Retinal pigment epithelial cell (primary cell): ENCODE data around the gene LRRC56.

Experiments used
- DNase-seq: peaks from one replicate; pipeline ENCODE4 v3.0.0-alpha.2; 2010; ENCODE audit warnings: low read depth
- H3K4me3 ChIP-seq: 2 replicates; pipeline ENCODE4 v1.5.1; 2011; ENCODE audit warnings: mild to moderate bottlenecking, low read length, control low read depth, moderate library complexity
- TF ChIP-seq, protein P1 (sequence below): conservative IDR thresholded peaks from 2 replicates; pipeline ENCODE4 v1.5.1; 2011; ENCODE audit warnings: low read depth, low read length, control low read depth, inconsistent platforms

Gene LRRC56

DNA sequence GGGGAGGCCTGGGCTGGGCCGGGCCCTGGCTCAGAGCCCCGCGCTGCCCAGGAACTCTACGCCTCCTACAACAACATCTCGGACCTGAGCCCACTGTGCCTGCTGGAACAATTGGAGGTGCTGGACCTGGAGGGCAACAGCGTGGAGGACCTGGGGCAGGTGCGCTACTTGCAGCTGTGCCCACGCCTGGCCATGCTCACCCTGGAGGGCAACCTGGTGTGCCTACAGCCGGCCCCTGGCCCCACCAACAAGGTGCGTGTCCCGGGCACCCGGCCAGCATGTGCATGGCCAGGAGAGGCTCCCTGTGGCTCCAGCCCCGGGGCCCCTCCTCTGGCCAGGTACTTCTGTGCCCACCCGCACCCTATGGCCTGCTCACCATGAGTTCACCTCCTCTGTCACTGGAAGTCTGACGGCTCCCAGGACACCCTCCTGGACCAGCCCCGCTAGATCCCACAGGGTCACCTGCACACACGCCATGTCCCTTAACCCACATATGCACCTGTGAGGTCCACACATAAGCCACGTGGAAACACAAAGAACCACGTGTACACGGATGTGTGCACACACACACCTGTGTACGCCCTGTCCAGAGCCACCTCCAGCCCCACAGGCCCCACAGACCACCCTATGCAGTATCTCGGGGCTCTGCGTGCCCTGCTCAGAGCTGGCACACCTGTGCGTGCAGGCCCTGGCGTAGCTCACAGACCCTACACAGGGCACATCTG lies 12.9 kb downstream of the LRRC56 start:
- no peak for DNase-seq
- TF ChIP-seq, protein P1, sequence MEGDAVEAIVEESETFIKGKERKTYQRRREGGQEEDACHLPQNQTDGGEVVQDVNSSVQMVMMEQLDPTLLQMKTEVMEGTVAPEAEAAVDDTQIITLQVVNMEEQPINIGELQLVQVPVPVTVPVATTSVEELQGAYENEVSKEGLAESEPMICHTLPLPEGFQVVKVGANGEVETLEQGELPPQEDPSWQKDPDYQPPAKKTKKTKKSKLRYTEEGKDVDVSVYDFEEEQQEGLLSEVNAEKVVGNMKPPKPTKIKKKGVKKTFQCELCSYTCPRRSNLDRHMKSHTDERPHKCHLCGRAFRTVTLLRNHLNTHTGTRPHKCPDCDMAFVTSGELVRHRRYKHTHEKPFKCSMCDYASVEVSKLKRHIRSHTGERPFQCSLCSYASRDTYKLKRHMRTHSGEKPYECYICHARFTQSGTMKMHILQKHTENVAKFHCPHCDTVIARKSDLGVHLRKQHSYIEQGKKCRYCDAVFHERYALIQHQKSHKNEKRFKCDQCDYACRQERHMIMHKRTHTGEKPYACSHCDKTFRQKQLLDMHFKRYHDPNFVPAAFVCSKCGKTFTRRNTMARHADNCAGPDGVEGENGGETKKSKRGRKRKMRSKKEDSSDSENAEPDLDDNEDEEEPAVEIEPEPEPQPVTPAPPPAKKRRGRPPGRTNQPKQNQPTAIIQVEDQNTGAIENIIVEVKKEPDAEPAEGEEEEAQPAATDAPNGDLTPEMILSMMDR = no peak
- H3K4me3 ChIP-seq = no peak overlapping the region

- H3K4me3 ChIP-seq = no peak overlapping the region
- TF ChIP-seq, protein P1 = no peak
- no peak for DNase-seq
These were observed 13.4 kb downstream of the LRRC56 start for GRCh38 chr11:550746-551085.

DNA sequence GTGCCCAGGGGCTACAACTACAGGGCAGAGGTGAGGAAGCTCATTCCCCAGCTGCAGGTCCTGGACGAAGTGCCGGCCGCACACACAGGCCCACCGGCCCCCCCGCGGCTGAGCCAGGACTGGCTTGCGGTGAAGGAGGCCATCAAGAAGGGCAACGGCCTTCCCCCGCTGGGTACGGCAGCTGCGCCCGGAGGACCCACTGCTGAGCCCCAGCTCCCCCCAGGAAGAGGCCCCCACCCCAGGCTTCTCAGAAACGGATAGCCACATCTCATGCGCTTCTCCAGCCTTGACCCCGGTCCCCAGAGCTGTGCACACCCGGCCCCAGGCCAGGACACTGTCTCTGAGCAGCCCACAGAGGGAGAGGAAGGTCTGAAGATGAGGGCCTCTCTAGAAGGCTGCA lies 13.8 kb downstream of the LRRC56 start:
- DNase-seq = no peak
- TF ChIP-seq, protein P1 = no peak
- no peak overlapping the region for H3K4me3 ChIP-seq

DNA sequence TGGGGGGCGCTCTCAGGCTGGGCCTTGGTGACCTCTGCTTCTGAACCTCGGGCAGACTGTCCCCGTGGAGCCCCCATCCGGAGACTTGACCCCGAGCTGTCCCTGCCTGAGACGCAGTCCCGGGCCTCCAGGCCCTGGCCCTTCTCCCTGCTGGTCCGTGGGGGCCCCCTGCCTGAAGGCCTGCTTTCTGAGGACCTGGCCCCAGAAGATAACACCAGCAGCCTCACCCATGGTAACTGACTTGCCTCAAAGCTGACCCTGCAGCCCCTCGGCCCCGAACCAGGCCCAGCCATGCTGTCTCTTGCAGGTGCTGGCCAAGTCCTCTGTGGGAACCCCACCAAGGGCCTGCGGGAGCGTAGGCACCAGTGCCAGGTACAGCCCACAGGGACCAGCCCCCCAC lies 14.3 kb downstream of the LRRC56 start:
- TF ChIP-seq, protein P1 = no peak
- H3K4me3 ChIP-seq = no peak overlapping the region
- no peak for DNase-seq

GRCh38 chr11:553083-553987 lies 16.0 kb downstream of the LRRC56 start:
- TF ChIP-seq, protein P1 = no peak
- H3K4me3 ChIP-seq = no peak overlapping the region
- DNase-seq = no peak

DNA sequence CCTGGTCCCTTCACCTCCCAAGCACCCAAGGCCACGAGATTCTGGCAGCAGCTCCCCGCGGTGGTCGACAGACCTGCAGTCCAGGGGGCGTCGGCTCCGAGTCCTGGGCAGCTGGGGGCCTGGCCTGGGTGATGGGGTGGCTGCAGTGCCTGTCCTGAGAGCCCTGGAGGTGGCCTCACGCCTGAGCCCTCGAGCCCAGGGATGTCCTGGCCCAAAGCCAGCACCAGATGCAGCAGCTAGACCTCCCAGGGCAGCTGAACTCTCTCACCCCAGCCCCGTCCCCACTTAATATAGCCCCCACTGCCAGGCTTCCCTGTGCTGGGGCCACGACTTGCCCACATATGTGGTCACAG lies 16.6 kb downstream of the LRRC56 start:
- TF ChIP-seq, protein P1 = no peak
- DNase-seq = no peak
- no peak overlapping the region for H3K4me3 ChIP-seq
